ENCODE measurements around the gene AATK. TPM values are rescaled to one million over a fixed set of nuclear protein-coding genes. Genes with fewer than 3 reads are reported as not detected.
A peak's percentile ranks its signal among the peaks of the same experiment; 100 is the strongest.

The AATK gene
- total and polyA plus RNA-seq, 2 of the 13 experiments (the other 11 are each of a cell fraction or from before 2014, with no cell fraction given) = 2.9 to 8.4 TPM

- TF ChIP-seq ZMAT5 (CRISPR knock-in tag; IDR thresholded peaks at IDR 0.05; ENCODE audit: borderline replicate concordance, low read depth) (no peak), MXD4 (CRISPR knock-in tag; IDR thresholded peaks at IDR 0.05) (no peak), ZNF446 (CRISPR knock-in tag; IDR thresholded peaks at IDR 0.05) (0 out of 2 replicates have a peak, but pooled peaks have one; percentile 47), ZNF354B (CRISPR knock-in tag; IDR thresholded peaks at IDR 0.05) (no peak), SALL1 (CRISPR knock-in tag; IDR thresholded peaks at IDR 0.05) (no peak), SAP130 (CRISPR knock-in tag; IDR thresholded peaks at IDR 0.05; ENCODE audit: low read depth) (peak; percentile 19; the same call in 1 of the 2 replicates), DNMT3B (CRISPR knock-in tag; conservative IDR thresholded peaks at IDR 0.05) (no peak), RARA (CRISPR knock-in tag; IDR thresholded peaks at IDR 0.05) (no peak), NR3C1 (CRISPR knock-in tag; IDR thresholded peaks at IDR 0.05) (no peak), RBM39 (IDR thresholded peaks at IDR 0.05; ENCODE audit: low read depth, low read length, poor library complexity, severe bottlenecking) (no peak), HIC2 (CRISPR knock-in tag; IDR thresholded peaks at IDR 0.05; ENCODE audit: low read depth) (peak; percentile 77), ZNF598 (CRISPR knock-in tag; IDR thresholded peaks at IDR 0.05; ENCODE audit: borderline replicate concordance) (no peak), HNF1B (CRISPR knock-in tag; IDR thresholded peaks at IDR 0.05) (peak; percentile 19; the same call in 1 of the 2 replicates), ZFP41 (CRISPR knock-in tag; IDR thresholded peaks at IDR 0.05; ENCODE audit: borderline replicate concordance) (no peak), NR2F2 (IDR thresholded peaks at IDR 0.05; ENCODE audit: borderline replicate concordance, low read depth) (0 out of 2 replicates have a peak, but pooled peaks have one; percentile 19), CREBL2 (CRISPR knock-in tag; IDR thresholded peaks at IDR 0.05; ENCODE audit: borderline replicate concordance) (no peak), ZNF142 (CRISPR knock-in tag; IDR thresholded peaks at IDR 0.05) (no peak), LCORL (IDR thresholded peaks at IDR 0.05) (no peak), LCORL (CRISPR knock-in tag; IDR thresholded peaks at IDR 0.05) (0 out of 2 replicates have a peak, but pooled peaks have one; percentile 33)
These were observed 12.4 kb upstream of the AATK start (continued) for GRCh38 chr17:81178136-81179091.

Data from HepG2 (cell line).